Lower lobe of right lung (tissue), 2 donors: ENCODE measurements around the gene SYT14. TPM values are rescaled to one million over a fixed set of nuclear protein-coding genes. Genes with fewer than 3 reads are reported as not detected.

Experiments
- ATAC-seq, 2 donors: fragments of 200-7000 bp; cut with Tn5 transposase; one replicate each; pipeline ENCODE4 v1.9.1; 2020 to 2022; ENCODE audit warnings: mild to moderate bottlenecking in 2 of 2, moderate library complexity in 2 of 2
- DNase-seq: peaks from one replicate; pipeline ENCODE4 v3.0.0-alpha.2; 2020
- H3K27ac ChIP-seq: fragments of 200-600 bp; one replicate; pipeline ENCODE4 v1.8.0; 2022
- H3K27me3 ChIP-seq: fragments of 200-600 bp; one replicate; pipeline ENCODE4 v1.8.0; 2022; ENCODE audit warnings: low read depth
- H3K36me3 ChIP-seq: fragments of 200-600 bp; one replicate; pipeline ENCODE4 v1.8.0; 2022; ENCODE audit warnings: mild to moderate bottlenecking
- H3K4me1 ChIP-seq: fragments of 200-600 bp; one replicate; pipeline ENCODE4 v1.8.0; 2022
- H3K4me3 ChIP-seq: fragments of 200-600 bp; one replicate; pipeline ENCODE4 v1.8.0; 2022; ENCODE audit warnings: mild to moderate bottlenecking
- H3K9me3 ChIP-seq: fragments of 200-600 bp; one replicate; pipeline ENCODE4 v1.8.0; 2022
- CTCF ChIP-seq: fragments of 200-600 bp; IDR thresholded peaks from one replicate; pipeline ENCODE4 v1.8.0; 2022; ENCODE audit warnings: antibody characterized with exemption, mild to moderate bottlenecking
- intact Hi-C: fragments of 100-400 bp; cut with DNase I; formaldehyde crosslinking; loops from one replicate; pipeline ENCODE4 v1.11.0; 2022
- total RNA-seq: library from RNA; stranded (reverse); fragmentation: NEBNext Ultra II Directional; extraction: Animal tissue kit (Norgen Biotek cat#: 25700); gene quantifications from one replicate; pipeline ENCODE4 v1.2.1, GENCODE V29; 2021
- donor health status: DM: no; HTN: yes; CAD: no; lungs with severe emphysema.

Gene SYT14
- total RNA-seq, 1 donor from 2014 or later, result not detected

- intact Hi-C loops, result no loop called here
Measured at GRCh38 chr1:210074904-210075303, 136.9 kb downstream of the SYT14 start.

GRCh38 chr1:210076620-210077019 lies 138.6 kb downstream of the SYT14 start:
- no peaks in the 10 kb centered on the region for H3K27me3 ChIP-seq
- intact Hi-C loops, result no loop called here
- ATAC-seq (no peak), DNase-seq (no peak)
- no peaks in the 10 kb centered on the region for H3K36me3 ChIP-seq
- H3K4me3 ChIP-seq, result no peak overlapping the region
- no peak overlapping the region for H3K27ac ChIP-seq
- no peaks in the 10 kb centered on the region for H3K9me3 ChIP-seq
- H3K4me1 ChIP-seq, result no peaks in the 10 kb centered on the region
- TF ChIP-seq CTCF, result no peak

More at GRCh38 chr1:210074904-210075303, 136.9 kb downstream of the SYT14 start:
- ATAC-seq (no peak), DNase-seq (no peak)
- Histone ChIP-seq H3K36me3 (no peaks in the 10 kb centered on the region), H3K9me3 (no peaks in the 10 kb centered on the region), H3K27me3 (no peaks in the 10 kb centered on the region), H3K27ac (no peak overlapping the region), H3K4me1 (no peaks in the 10 kb centered on the region), H3K4me3 (no peak overlapping the region)
- TF ChIP-seq CTCF, result no peak

GRCh38 chr1:210081494-210081893 lies 143.5 kb downstream of the SYT14 start:
- DNase-seq (no peak), ATAC-seq (no peak)
- no peaks in the 10 kb centered on the region for H3K27me3 ChIP-seq
- no peak for TF ChIP-seq CTCF
- H3K4me1 ChIP-seq, result no peaks in the 10 kb centered on the region
- no peaks in the 10 kb centered on the region for H3K36me3 ChIP-seq
- intact Hi-C loops, result no loop called here
- no peak overlapping the region for H3K27ac ChIP-seq
- H3K4me3 ChIP-seq, result no peak overlapping the region
- no peaks in the 10 kb centered on the region for H3K9me3 ChIP-seq

GRCh38 chr1:210085359-210085758 lies 147.3 kb downstream of the SYT14 start:
- no peak for ATAC-seq
- no peak for DNase-seq
- Histone ChIP-seq H3K4me1 (no peaks in the 10 kb centered on the region), H3K27ac (no peak overlapping the region), H3K36me3 (no peaks in the 10 kb centered on the region), H3K9me3 (no peaks in the 10 kb centered on the region), H3K27me3 (no peaks in the 10 kb centered on the region), H3K4me3 (no peak overlapping the region)
- TF ChIP-seq CTCF, result no peak
- intact Hi-C loops, result no loop called here

- Histone ChIP-seq H3K4me3 (no peak overlapping the region), H3K4me1 (no peaks in the 10 kb centered on the region), H3K27ac (no peak overlapping the region), H3K27me3 (no peaks in the 10 kb centered on the region), H3K9me3 (no peaks in the 10 kb centered on the region), H3K36me3 (no peaks in the 10 kb centered on the region)
- no peak for DNase-seq
- peak in 1 of 2 donors; percentile 13 for ATAC-seq
- intact Hi-C loops, result no loop called here
- no peak for TF ChIP-seq CTCF
Measured at GRCh38 chr1:210087058-210087457, 149.0 kb downstream of the SYT14 start.

- no peaks in the 10 kb centered on the region for H3K27me3 ChIP-seq
- DNase-seq (no peak), ATAC-seq (no peak)
- intact Hi-C loops, result no loop called here
- no peaks in the 10 kb centered on the region for H3K9me3 ChIP-seq
- H3K4me3 ChIP-seq, result no peak overlapping the region
- no peak overlapping the region for H3K27ac ChIP-seq
- TF ChIP-seq CTCF, result no peak
- H3K4me1 ChIP-seq, result no peaks in the 10 kb centered on the region
- no peaks in the 10 kb centered on the region for H3K36me3 ChIP-seq
Measured at GRCh38 chr1:210089855-210090254, 151.8 kb downstream of the SYT14 start.
